Activated CD4-positive, CD25-positive, alpha-beta regulatory T cell treated with anti-CD3 and anti-CD28 coated beads, Interleukin-2, amount 50 U/mL, for 16 hours (primary cell): ENCODE measurements around the gene HRAS.

Experiments
- DNase-seq: peaks from one replicate; pipeline ENCODE4 v3.0.0-alpha.2; 2020; ENCODE audit warnings: low read depth, low spot score

Gene HRAS

GRCh38 chr11:496834-497564, 38.4 kb downstream of the HRAS start:
- DNase-seq, result no peak

- no peak for DNase-seq
Measured at GRCh38 chr11:495537-495931, 39.8 kb downstream of the HRAS start.

- DNase-seq, result no peak
Measured at GRCh38 chr11:494761-495536, 40.4 kb downstream of the HRAS start.

- DNase-seq, result no peak
Measured at GRCh38 chr11:492427-493226, 42.7 kb downstream of the HRAS start.

GRCh38 chr11:491358-491757, 44.0 kb downstream of the HRAS start:
- no peak for DNase-seq

GRCh38 chr11:490930-491260, 44.5 kb downstream of the HRAS start:
- DNase-seq, result no peak

- DNase-seq, result no peak
Measured at GRCh38 chr11:490186-490929, 45.0 kb downstream of the HRAS start.

- no peak for DNase-seq
Measured at GRCh38 chr11:489610-490185, 45.7 kb downstream of the HRAS start.

GRCh38 chr11:488992-489391, 46.4 kb downstream of the HRAS start:
- no peak for DNase-seq

GRCh38 chr11:488579-488978, 46.8 kb downstream of the HRAS start:
- no peak for DNase-seq

GRCh38 chr11:488062-488461, 47.3 kb downstream of the HRAS start:
- DNase-seq, result no peak

GRCh38 chr11:487571-488021, 47.8 kb downstream of the HRAS start:
- DNase-seq, result no peak

GRCh38 chr11:486189-486588, 49.2 kb downstream of the HRAS start:
- no peak for DNase-seq

GRCh38 chr11:484616-485015, 50.8 kb downstream of the HRAS start:
- DNase-seq, result no peak
